Measurements from ENCODE around the gene PRCD.

Gene PRCD

GRCh38 chr17:76528528-76529223 is 11.2 kb upstream of the PRCD start:
- H3K36me3 ChIP-seq (ENCODE audit: low read depth): peaks cover 12% of the 10 kb centered on the region; the same call in 1 of the 2 replicates
- no peaks in the 10 kb centered on the region for H3K9me3 ChIP-seq (ENCODE audit: severe bottlenecking)
- no peak for DNase-seq (ENCODE audit: low spot score)
- no peak overlapping the region for H3K4me3 ChIP-seq (ENCODE audit: severe bottlenecking)
- H3K27me3 ChIP-seq (ENCODE audit: insufficient read depth, poor library complexity, severe bottlenecking): no peaks in the 10 kb centered on the region
- peaks cover 66% of the 10 kb centered on the region for H3K4me1 ChIP-seq (ENCODE audit: insufficient read depth, poor library complexity, severe bottlenecking)
- peak overlapping the region; percentile 89 for H3K27ac ChIP-seq (ENCODE audit: poor library complexity, severe bottlenecking)
- ATAC-seq (ENCODE audit: low read depth): no peak
- no peak for TF ChIP-seq CTCF (IDR thresholded peaks at IDR 0.05; ENCODE audit: poor library complexity, severe bottlenecking)

GRCh38 chr17:76529224-76530094 is 10.4 kb upstream of the PRCD start:
- peak overlapping the region; percentile 89 for H3K27ac ChIP-seq (ENCODE audit: poor library complexity, severe bottlenecking)
- peak; percentile 35 for ATAC-seq (ENCODE audit: low read depth)
- no peak overlapping the region for H3K4me3 ChIP-seq (ENCODE audit: severe bottlenecking)

DNA sequence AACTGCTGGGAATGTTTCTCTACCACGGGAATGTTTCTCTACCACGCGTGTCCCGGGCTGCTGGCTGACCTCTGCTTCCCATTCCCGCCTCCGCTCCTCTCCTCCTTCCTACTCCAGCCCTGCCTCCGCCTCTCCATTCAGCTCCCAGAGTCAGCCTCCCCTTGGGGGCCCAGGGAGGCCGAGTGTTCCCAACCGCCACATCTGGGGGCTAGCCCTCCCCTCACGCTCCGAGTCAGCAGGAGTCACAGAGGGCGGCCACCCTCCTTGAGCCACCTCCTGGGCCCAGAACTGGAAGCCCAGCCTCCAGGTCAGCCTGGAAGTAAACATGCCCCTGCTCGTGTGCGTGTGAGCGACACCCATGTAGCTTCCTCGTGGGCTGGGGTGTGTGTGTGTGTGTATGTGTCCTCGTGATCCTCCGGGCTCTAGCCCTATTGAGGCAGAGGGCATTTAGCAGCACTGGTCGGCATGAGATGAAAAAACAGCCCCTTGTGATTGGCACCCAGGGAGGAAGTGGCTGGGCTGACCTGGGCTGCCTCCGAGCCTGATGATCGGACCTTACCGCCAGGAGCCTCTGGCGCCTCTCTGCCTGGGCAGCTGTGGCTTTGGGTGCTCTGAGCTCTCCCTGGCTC is 9.6 kb upstream of the PRCD start:
- Histone ChIP-seq H3K27ac (ENCODE audit: poor library complexity, severe bottlenecking) (peak overlapping the region; percentile 89), H3K9me3 (ENCODE audit: severe bottlenecking) (no peaks in the 10 kb centered on the region), H3K4me3 (ENCODE audit: severe bottlenecking) (no peak overlapping the region), H3K4me1 (ENCODE audit: insufficient read depth, poor library complexity, severe bottlenecking) (peaks cover 64% of the 10 kb centered on the region), H3K36me3 (ENCODE audit: low read depth) (peaks cover 12% of the 10 kb centered on the region; the same call in 1 of the 2 replicates), H3K27me3 (ENCODE audit: insufficient read depth, poor library complexity, severe bottlenecking) (no peaks in the 10 kb centered on the region)
- ATAC-seq (ENCODE audit: low read depth) (no peak), DNase-seq (ENCODE audit: low spot score) (no peak)
- no peak for TF ChIP-seq CTCF (IDR thresholded peaks at IDR 0.05; ENCODE audit: poor library complexity, severe bottlenecking)

More at GRCh38 chr17:76529224-76530094, 10.4 kb upstream of the PRCD start:
- peaks cover 65% of the 10 kb centered on the region for H3K4me1 ChIP-seq (ENCODE audit: insufficient read depth, poor library complexity, severe bottlenecking)
- DNase-seq (ENCODE audit: low spot score): no peak
- no peaks in the 10 kb centered on the region for H3K27me3 ChIP-seq (ENCODE audit: insufficient read depth, poor library complexity, severe bottlenecking)
- H3K9me3 ChIP-seq (ENCODE audit: severe bottlenecking): no peaks in the 10 kb centered on the region
- TF ChIP-seq CTCF (IDR thresholded peaks at IDR 0.05; ENCODE audit: poor library complexity, severe bottlenecking): no peak
- peaks cover 12% of the 10 kb centered on the region; the same call in 1 of the 2 replicates for H3K36me3 ChIP-seq (ENCODE audit: low read depth)

DNA sequence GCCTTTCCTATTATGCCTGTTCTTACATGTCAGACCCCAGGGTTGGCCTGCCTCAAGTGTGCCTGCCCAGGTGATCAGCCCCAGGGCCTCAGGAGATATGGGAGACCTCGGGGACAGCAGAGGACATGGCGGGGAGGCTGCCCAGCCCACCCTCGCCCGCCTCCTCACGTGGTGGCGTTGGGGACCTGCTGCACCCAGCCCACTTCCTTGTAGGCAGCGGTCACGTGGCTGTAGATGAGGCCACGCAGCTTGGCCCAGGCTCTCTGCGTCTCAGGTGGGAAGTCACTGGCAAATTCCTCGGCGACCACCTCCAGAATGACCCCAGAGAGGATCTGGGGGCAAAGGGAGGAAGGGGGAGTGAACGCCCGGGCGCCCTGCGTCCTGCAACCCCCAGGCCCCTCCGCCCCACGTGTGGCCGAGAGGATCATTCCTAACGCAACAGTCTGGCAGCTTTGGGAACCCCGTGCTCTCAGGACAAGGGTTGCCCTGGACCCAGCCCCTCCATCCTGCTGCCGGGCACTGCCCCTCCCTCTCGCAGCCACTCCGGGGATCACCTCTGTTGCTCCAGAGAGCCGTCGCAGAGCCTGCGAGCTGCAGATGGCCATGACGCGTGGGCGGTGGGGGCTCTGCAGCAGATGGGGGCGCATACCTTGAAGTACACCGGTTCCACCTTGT is 8.9 kb upstream of the PRCD start:
- Histone ChIP-seq H3K4me3 (ENCODE audit: severe bottlenecking) (no peak overlapping the region), H3K4me1 (ENCODE audit: insufficient read depth, poor library complexity, severe bottlenecking) (peaks cover 66% of the 10 kb centered on the region), H3K9me3 (ENCODE audit: severe bottlenecking) (no peaks in the 10 kb centered on the region), H3K36me3 (ENCODE audit: low read depth) (peaks cover 12% of the 10 kb centered on the region; the same call in 1 of the 2 replicates), H3K27ac (ENCODE audit: poor library complexity, severe bottlenecking) (peak overlapping the region; percentile 89), H3K27me3 (ENCODE audit: insufficient read depth, poor library complexity, severe bottlenecking) (no peaks in the 10 kb centered on the region)
- ATAC-seq (ENCODE audit: low read depth) (no peak), DNase-seq (ENCODE audit: low spot score) (peak; percentile 55)
- TF ChIP-seq CTCF (IDR thresholded peaks at IDR 0.05; ENCODE audit: poor library complexity, severe bottlenecking): no peak
